ENCODE measurements around the gene NFIA.

NFIA gene

DNA sequence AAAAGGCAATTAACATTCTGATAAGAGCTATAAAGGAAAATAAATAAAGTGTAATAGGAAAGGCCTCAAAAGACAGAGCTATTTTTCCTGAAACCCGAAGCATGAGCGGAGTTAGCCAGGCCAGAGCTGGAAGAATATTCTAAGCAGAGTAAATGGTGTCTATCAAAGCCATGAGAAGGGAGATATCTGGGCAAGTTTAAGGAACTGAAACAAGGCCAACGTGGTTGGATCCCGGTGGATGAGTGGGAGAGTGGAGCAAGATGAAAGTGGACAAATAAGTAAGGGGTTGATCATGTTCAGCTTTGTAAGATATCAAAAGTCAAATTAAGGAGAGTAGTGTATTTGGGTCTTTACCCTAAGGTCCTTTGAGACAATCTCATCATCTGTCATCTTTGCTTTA is 408.6 kb downstream of the NFIA start:
- ChIA-PET POLR2A (no interaction called here), CTCF (interaction anchor here (0.6 kb wide), 1 partner anchor 98 kb away, joined by 3 read pairs; no protein-coding TSS in a partner anchor)
- Histone ChIP-seq H3K36me3 (ENCODE audit: control insufficient read depth in 2 of 2, insufficient read depth in 1 of 2, low read length in 2 of 2) (no peaks in the 10 kb centered on the region), H3K4me1 (ENCODE audit: control insufficient read depth, insufficient read depth, low read length) (no peaks in the 10 kb centered on the region), H3K27ac (ENCODE audit: extremely low read depth, low read depth, low read length) (no peak overlapping the region), H3K4me3 (ENCODE audit: low read depth, low read length) (no peak overlapping the region), H3K9me3 (ENCODE audit: control insufficient read depth, insufficient read depth, low read depth, low read length) (no peaks in the 10 kb centered on the region)
- TF ChIP-seq ZNF19 (tag by site-specific recombination; IDR thresholded peaks at IDR 0.05; ENCODE audit: low read depth) = no peak
- no peak for TF ChIP-seq ZNF670 (tag by site-specific recombination; IDR thresholded peaks at IDR 0.05; ENCODE audit: low read depth)
- no peak for TF ChIP-seq ZNF548 (tag by site-specific recombination; IDR thresholded peaks at IDR 0.05)
- TF ChIP-seq ZNF350 (tag by site-specific recombination; IDR thresholded peaks at IDR 0.05) = no peak
- TF ChIP-seq SALL2 (tag by site-specific recombination; IDR thresholded peaks at IDR 0.05; ENCODE audit: borderline replicate concordance) = no peak
- TF ChIP-seq ZNF112 (tag by site-specific recombination; IDR thresholded peaks at IDR 0.05) = no peak
- TF ChIP-seq ZNF341 (tag by site-specific recombination; IDR thresholded peaks at IDR 0.05; ENCODE audit: low read depth) = no peak
- TF ChIP-seq, protein P1, sequence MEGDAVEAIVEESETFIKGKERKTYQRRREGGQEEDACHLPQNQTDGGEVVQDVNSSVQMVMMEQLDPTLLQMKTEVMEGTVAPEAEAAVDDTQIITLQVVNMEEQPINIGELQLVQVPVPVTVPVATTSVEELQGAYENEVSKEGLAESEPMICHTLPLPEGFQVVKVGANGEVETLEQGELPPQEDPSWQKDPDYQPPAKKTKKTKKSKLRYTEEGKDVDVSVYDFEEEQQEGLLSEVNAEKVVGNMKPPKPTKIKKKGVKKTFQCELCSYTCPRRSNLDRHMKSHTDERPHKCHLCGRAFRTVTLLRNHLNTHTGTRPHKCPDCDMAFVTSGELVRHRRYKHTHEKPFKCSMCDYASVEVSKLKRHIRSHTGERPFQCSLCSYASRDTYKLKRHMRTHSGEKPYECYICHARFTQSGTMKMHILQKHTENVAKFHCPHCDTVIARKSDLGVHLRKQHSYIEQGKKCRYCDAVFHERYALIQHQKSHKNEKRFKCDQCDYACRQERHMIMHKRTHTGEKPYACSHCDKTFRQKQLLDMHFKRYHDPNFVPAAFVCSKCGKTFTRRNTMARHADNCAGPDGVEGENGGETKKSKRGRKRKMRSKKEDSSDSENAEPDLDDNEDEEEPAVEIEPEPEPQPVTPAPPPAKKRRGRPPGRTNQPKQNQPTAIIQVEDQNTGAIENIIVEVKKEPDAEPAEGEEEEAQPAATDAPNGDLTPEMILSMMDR (tag by site-specific recombination; IDR thresholded peaks at IDR 0.05) = no peak
- TF ChIP-seq, protein P2, sequence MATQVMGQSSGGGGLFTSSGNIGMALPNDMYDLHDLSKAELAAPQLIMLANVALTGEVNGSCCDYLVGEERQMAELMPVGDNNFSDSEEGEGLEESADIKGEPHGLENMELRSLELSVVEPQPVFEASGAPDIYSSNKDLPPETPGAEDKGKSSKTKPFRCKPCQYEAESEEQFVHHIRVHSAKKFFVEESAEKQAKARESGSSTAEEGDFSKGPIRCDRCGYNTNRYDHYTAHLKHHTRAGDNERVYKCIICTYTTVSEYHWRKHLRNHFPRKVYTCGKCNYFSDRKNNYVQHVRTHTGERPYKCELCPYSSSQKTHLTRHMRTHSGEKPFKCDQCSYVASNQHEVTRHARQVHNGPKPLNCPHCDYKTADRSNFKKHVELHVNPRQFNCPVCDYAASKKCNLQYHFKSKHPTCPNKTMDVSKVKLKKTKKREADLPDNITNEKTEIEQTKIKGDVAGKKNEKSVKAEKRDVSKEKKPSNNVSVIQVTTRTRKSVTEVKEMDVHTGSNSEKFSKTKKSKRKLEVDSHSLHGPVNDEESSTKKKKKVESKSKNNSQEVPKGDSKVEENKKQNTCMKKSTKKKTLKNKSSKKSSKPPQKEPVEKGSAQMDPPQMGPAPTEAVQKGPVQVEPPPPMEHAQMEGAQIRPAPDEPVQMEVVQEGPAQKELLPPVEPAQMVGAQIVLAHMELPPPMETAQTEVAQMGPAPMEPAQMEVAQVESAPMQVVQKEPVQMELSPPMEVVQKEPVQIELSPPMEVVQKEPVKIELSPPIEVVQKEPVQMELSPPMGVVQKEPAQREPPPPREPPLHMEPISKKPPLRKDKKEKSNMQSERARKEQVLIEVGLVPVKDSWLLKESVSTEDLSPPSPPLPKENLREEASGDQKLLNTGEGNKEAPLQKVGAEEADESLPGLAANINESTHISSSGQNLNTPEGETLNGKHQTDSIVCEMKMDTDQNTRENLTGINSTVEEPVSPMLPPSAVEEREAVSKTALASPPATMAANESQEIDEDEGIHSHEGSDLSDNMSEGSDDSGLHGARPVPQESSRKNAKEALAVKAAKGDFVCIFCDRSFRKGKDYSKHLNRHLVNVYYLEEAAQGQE (tag by site-specific recombination; IDR thresholded peaks at IDR 0.05) = no peak
- TF ChIP-seq ZNF837 (tag by site-specific recombination; IDR thresholded peaks at IDR 0.05) = no peak
- no peak for TF ChIP-seq ZNF555 (tag by site-specific recombination; conservative IDR thresholded peaks at IDR 0.05)
- TF ChIP-seq ZNF433 (tag by site-specific recombination; IDR thresholded peaks at IDR 0.05; ENCODE audit: low read depth) = no peak
- no peak for TF ChIP-seq ZNF302 (tag by site-specific recombination; IDR thresholded peaks at IDR 0.05; ENCODE audit: low read depth)

DNA sequence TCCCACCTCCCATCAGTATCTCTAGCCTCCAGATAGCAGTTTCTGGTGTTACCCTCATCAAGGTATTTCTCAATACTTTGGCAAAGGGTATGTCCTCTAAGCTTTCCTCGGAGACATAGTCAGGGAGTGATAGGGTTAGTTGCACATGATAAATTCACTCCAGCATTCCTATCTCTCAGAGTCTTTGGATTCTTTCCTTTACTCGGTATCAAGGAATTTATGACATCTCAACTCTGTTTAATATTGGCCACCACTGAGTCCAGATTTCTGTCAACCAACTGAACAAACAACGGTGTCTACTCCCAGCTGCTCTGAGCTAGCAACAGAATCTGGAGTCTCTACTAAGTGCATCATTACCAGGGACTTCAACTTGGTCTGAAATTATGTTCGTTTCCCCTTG is 409.1 kb downstream of the NFIA start:
- CTCF ChIA-PET = no interaction called here
- TF ChIP-seq, protein P3, sequence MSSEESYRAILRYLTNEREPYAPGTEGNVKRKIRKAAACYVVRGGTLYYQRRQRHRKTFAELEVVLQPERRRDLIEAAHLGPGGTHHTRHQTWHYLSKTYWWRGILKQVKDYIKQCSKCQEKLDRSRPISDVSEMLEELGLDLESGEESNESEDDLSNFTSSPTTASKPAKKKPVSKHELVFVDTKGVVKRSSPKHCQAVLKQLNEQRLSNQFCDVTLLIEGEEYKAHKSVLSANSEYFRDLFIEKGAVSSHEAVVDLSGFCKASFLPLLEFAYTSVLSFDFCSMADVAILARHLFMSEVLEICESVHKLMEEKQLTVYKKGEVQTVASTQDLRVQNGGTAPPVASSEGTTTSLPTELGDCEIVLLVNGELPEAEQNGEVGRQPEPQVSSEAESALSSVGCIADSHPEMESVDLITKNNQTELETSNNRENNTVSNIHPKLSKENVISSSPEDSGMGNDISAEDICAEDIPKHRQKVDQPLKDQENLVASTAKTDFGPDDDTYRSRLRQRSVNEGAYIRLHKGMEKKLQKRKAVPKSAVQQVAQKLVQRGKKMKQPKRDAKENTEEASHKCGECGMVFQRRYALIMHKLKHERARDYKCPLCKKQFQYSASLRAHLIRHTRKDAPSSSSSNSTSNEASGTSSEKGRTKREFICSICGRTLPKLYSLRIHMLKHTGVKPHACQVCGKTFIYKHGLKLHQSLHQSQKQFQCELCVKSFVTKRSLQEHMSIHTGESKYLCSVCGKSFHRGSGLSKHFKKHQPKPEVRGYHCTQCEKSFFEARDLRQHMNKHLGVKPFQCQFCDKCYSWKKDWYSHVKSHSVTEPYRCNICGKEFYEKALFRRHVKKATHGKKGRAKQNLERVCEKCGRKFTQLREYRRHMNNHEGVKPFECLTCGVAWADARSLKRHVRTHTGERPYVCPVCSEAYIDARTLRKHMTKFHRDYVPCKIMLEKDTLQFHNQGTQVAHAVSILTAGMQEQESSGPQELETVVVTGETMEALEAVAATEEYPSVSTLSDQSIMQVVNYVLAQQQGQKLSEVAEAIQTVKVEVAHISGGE (tag by site-specific recombination; conservative IDR thresholded peaks at IDR 0.05; ENCODE audit: low read depth) = no peak
- TF ChIP-seq ZFP41 (tag by site-specific recombination; IDR thresholded peaks at IDR 0.05; ENCODE audit: borderline replicate concordance) (no peak), ZNF621 (tag by site-specific recombination; IDR thresholded peaks at IDR 0.05) (no peak), ZNF670 (tag by site-specific recombination; IDR thresholded peaks at IDR 0.05; ENCODE audit: low read depth) (no peak), ZNF214 (tag by site-specific recombination; IDR thresholded peaks at IDR 0.05; ENCODE audit: borderline replicate concordance) (no peak), ZNF555 (tag by site-specific recombination; conservative IDR thresholded peaks at IDR 0.05) (no peak)
- TF ChIP-seq, protein P4, sequence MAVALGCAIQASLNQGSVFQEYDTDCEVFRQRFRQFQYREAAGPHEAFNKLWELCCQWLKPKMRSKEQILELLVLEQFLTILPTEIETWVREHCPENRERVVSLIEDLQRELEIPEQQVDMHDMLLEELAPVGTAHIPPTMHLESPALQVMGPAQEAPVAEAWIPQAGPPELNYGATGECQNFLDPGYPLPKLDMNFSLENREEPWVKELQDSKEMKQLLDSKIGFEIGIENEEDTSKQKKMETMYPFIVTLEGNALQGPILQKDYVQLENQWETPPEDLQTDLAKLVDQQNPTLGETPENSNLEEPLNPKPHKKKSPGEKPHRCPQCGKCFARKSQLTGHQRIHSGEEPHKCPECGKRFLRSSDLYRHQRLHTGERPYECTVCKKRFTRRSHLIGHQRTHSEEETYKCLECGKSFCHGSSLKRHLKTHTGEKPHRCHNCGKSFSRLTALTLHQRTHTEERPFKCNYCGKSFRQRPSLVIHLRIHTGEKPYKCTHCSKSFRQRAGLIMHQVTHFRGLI (tag by site-specific recombination; IDR thresholded peaks at IDR 0.05) = no peak
- Histone ChIP-seq H3K4me3 (ENCODE audit: low read depth, low read length) (no peak overlapping the region), H3K36me3 (ENCODE audit: control insufficient read depth in 2 of 2, insufficient read depth in 1 of 2, low read length in 2 of 2) (no peaks in the 10 kb centered on the region), H3K27ac (ENCODE audit: extremely low read depth, low read depth, low read length) (no peak overlapping the region), H3K9me3 (ENCODE audit: control insufficient read depth, insufficient read depth, low read depth, low read length) (no peaks in the 10 kb centered on the region), H3K4me1 (ENCODE audit: control insufficient read depth, insufficient read depth, low read length) (no peaks in the 10 kb centered on the region)
- POLR2A ChIA-PET = no interaction called here

All from HEK293 (cell line).